Head of caudate nucleus (tissue), 42 donors: ENCODE results near the gene FAM241B.

Source experiments
- DNase-seq, 42 donors: peaks; one replicate each; pipeline versions ENCODE4 v3.0.0 to v3.0.0-alpha.2; 2020 to 2021; ENCODE audit warnings: mixed read lengths in 7 of 42
- intact Hi-C: fragments of 100-400 bp; cut with DNase I; formaldehyde crosslinking; loops from one replicate; pipeline ENCODE4 v1.15.0; 2022

The FAM241B gene

GRCh38 chr10:69657430-69657829 lies 27.4 kb downstream of the FAM241B start:
- intact Hi-C loops: no loop called here

GRCh38 chr10:69657866-69658265 lies 27.8 kb downstream of the FAM241B start:
- no peak for DNase-seq
- intact Hi-C loops: no loop called here

More at GRCh38 chr10:69657430-69657829, 27.4 kb downstream of the FAM241B start:
- DNase-seq: peak in 18 of 42 donors; percentile 25 to 62 (median 42)

DNA sequence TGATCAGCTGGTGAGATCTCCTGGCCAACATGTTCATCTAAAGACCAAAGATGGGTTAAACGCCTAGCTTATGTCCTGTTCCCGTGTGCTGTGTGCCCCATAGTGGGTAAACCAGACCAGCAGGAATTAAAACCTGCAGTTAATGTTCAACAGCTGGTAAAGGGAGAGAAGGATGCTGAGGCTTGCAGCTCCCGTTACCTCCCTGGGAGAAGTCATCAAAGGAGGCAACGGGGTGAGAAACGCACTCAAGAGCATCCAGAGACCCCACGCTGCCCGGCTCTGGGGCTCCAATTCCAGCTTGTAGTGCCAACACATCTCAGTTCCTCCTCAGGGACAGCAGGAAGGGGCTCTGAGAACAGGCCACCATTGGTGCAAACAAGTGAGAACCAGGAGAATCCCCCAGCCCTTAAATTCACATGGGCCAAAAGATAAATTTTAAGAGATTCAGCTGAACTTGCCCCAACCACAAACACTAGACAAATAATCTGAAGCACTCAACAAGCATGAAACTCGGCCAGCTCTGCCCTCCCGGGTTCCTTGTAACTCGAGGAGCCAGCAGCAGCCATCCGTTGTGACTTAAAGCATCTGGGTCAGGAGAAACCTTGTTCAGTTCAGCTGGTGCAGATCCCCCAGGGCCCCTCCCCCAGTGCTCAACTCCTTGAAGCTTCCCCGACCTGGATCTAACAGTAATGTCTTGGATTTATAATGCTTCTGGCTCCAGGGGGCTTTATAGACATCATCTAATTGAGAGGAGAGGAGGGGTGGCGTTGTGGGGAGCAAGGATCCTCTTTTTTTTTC lies 29.4 kb downstream of the FAM241B start:
- intact Hi-C loops: no loop called here
- DNase-seq: no peak

DNA sequence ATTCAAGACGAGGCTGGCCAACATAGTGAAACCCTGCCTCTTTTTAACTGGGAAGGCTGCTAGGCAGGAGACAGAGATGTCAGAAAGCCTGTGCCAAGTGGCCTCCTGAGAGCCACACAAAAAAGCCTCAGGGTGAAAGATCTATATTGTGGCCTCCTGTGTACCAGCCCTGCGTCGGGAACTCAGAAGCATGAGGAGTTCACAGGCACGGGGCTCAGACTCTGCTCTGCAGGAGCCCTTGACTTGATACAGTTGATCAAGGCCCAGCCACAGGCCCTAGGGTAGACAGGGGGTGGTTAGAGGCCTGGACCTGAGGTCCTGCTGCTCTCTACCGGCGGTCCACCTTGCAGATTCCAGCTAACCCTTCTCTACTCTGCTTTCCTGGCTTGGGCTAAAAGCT lies 30.2 kb downstream of the FAM241B start:
- intact Hi-C loops: no loop called here
- DNase-seq: no peak

DNA sequence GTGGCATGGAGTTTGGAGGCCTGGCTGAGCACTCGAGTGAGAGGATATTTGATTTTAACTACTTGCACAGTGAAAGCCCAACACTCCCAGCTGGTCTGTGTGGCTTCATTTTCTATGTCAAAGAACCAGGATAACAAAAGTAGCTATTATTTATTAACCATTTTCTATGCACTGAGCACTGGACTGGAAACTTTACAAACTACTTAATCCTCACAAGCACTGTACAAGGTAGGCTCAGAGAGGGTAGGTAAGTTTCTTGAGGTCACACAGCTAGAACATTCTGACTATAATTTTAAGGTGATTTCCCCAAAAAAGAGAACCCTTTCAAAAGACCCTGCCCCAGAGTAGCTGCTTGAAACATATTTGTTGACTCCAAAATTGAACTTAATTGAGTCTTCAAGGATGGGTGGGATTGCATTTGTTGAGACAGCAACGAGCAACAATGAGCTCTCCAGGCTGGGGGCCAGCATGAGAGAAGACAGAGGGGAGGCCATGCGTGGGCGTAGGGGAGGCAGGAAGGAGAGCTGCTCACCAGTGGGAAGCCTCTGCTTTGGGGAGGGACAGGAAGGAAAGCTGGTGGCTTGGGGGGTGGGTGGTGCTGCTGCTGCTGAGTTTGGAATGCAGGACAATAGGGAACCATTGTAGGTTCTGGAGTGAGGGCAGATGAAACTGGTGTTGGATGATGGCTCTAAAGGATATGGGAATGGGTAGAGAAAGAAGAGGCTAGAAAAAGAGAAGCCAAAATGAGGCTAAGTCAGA lies 31.5 kb downstream of the FAM241B start:
- no peak for DNase-seq
- intact Hi-C loops: no loop called here

GRCh38 chr10:69662173-69662877 lies 32.3 kb downstream of the FAM241B start:
- DNase-seq: no peak
- intact Hi-C loops: no loop called here

DNA sequence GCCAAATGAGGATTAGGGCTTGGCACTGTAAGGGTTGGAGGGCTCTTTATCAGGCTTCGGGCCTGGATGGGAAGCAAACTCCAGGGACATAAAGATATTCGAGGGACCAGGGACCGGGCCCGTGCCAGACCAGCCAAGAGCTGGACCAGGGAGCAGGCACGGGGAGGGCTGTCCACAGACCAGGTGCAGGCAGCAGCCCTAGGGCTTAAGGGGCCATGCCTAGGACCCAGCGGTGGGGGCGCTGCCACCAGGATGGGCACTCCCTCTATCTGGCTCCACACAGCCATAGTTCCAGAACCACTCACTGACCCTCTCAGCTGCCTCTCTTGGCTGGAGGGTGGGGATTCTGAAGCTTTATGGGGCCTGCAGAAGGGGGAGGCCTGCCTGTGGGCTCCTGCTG lies 32.9 kb downstream of the FAM241B start:
- no peak for DNase-seq
- intact Hi-C loops: no loop called here

GRCh38 chr10:69663369-69663947 lies 33.4 kb downstream of the FAM241B start:
- intact Hi-C loops: no loop called here
- DNase-seq: no peak

- intact Hi-C loops: no loop called here
- no peak for DNase-seq
Observed at GRCh38 chr10:69665474-69666320, 35.6 kb downstream of the FAM241B start.

DNA sequence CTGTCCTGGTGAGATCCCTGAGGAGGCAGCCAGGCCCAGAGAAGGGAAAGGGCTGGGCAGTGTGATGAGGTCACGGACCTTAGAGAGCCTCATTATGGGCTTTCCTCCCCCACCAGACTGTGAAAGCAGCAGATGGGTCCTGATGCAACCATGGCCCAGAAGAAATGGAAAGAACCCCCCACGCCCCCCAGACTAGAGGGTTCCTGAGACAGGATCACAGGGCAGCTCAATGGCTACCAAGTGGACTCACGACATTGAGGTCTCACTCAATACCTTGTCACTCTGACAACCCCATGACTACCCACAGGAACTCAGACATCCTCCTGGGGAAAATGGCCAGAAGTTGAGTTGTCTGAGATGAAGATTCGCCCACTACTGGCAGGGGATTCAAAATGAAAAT lies 36.7 kb downstream of the FAM241B start:
- no peak for DNase-seq
- intact Hi-C loops: no loop called here

- DNase-seq: peak in 4 of 42 donors; percentile 26 to 43 (median 32)
- intact Hi-C loops: no loop called here
Observed at GRCh38 chr10:69668721-69669120, 38.7 kb downstream of the FAM241B start.

DNA sequence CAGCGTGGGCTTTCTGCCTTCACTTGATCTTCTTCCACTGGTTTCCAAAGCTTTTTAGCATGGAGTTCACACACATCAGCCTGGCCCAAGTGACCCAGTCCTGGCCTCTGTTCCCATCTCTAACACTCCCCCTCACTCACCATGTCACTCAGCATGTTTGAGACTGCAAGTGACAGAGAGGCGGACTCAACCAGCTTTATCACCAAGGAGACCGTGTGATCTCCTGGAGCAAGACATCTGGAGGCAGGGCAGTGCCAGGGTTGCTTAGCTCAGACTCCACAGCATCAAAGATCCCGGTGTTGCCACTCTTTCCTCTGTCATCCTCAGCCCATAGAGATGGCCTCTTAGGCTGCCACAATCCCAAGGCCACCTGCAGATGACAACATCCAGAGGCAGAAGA lies 39.4 kb downstream of the FAM241B start:
- intact Hi-C loops: no loop called here
- DNase-seq: peak in 5 of 42 donors; percentile 18 to 57 (median 26)

DNA sequence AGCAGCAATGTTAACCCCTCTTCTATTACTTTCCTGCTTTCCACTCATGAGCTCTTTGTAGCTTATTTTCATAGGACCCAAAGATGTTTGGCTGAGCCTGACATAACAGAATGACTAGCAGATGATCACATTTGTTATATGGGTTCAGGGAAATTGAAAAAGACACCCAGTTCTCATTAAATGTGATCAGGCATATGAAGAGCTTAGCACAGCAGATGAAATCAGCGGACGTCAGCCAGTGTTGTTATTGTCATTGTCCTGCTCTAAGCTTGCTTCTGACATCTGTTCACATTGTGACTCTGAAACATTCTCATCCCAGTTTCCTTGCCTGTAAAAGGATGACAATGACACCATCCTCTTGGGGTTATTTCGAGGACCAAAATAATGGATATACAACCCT lies 43.5 kb downstream of the FAM241B start:
- DNase-seq: no peak
- intact Hi-C loops: no loop called here

GRCh38 chr10:69674786-69675185 lies 44.7 kb downstream of the FAM241B start:
- DNase-seq: no peak
- intact Hi-C loops: no loop called here

DNA sequence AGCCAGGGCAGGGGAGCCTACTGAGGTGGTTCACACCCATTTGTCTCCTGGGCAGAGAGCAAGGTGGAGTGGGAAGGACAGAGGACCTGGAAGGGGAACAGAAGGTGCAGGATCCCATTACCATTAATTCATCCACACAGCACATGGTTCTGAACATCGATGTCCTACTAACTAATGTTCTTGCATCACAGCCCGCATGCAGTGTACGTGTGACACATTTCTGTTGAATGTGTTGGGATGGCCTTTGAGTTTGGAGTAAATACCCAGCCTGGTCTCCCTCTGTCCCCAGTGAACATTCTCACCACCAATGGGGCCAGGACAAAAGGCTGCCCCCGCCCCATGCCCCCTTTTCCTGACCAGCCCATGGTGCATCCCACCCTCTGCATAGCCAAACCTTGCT lies 46.3 kb downstream of the FAM241B start:
- no peak for DNase-seq
- intact Hi-C loops: no loop called here

DNA sequence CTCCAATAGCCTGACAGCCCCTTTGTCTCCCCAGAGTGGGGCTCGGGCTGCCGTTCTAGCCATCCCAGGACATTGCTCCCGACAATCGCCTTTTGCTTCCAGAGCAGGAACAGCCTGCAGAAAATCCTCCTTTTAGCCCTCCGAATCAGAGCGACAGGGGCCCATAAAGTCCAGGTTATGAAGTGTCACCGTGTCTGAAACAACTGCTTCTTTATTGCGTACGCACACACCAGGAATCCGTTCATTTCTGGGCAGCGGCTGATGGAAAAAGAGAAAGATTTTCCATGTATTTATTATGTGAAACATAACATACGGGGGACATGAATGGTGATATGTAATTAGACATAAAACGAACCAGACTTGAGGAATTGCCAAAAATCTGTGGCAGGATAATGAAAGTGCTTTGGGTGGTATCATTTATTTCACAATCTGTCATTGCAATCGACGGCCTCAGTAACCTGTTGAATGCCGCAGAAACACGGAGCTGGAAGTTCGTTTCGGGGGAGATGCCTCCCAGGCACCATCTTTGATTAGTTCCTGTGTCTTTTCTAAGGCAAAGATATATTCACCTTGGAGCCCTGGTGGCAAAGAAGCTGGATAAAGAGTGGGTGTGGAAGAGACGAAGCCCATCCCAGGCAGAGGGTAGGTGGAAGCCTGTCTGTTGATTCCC lies 48.1 kb downstream of the FAM241B start:
- intact Hi-C loops: no loop called here
- no peak for DNase-seq

DNA sequence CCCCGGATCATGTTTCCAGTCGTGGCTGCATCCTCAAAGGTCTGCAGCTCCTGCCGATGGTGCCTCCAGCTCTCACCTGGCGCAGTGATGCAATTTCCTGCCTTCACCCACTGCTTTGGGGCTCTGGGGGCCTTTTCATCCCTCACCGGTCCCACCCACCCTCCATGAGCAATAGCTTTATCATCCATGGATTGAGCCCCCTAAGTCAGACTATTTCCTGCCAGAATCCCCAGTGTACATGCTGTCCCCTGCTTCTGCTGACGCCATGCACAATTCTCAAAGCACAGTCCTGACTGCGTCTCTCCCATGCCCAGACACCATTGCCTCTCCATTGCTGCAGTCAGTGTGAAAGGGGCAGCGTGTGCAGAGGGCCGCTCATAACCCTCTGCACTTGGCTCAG lies 49.7 kb downstream of the FAM241B start:
- intact Hi-C loops: no loop called here

DNA sequence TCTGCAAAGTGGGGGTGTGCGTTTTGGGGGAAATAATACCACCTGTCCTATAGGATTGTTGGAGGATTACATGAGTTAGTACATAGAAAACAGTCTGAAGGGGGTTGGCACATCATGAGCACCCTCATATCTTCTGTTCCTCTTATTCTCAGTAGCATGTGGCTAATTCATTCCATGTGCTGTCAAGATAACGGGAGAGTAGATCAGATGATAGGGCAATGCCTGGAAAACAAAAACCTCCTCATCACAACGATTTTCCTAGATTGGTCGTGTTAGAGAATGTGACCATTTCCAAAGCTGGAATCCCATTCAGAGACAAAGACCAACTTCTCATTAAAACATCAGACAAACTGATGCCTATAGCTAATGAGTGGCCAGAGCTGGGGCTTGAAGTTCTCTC lies 50.6 kb downstream of the FAM241B start:
- intact Hi-C loops: no loop called here
- DNase-seq: peak in 1 of 42 donors; percentile 22

More for the DNA sequence above, 49.7 kb downstream of the FAM241B start:
- DNase-seq: no peak
